PC-3 (cell line): ENCODE results near the gene SLC2A9. TPM values are rescaled to one million over a fixed set of nuclear protein-coding genes. Genes with fewer than 3 reads are reported as not detected.

Source experiments
- ATAC-seq: fragments of 200-7000 bp; cut with Tn5 transposase; 2 replicates; pipeline ENCODE4 v1.9.1; 2020; ENCODE audit warnings: mild to moderate bottlenecking, moderate library complexity
- BruUV-seq: library from RNA; stranded (reverse); fragments of 400-500 nt; replicated peaks from 2 replicates; lab custom pipeline; 2021; lab: Mats Ljungman, UMichigan
- CTCF ChIA-PET: fragments of 300-600 bp; sonication (Branson Sonifier 250); formaldehyde crosslinking; loops from one replicate; lab custom pipeline; 2022; ENCODE audit warnings: antibody characterized with exemption; lab: Charles Lee
- POLR2A ChIA-PET: fragments of 300-600 bp; sonication (Branson Sonifier 250); formaldehyde crosslinking; loops from one replicate; lab custom pipeline; 2022; ENCODE audit warnings: antibody characterized with exemption; ENCODE audit not compliant: unreplicated experiment; lab: Charles Lee
- DNase-seq: peaks from one replicate; pipeline ENCODE4 v3.0.0-alpha.2; 2015
- H2AFZ ChIP-seq: fragments of 300-600 bp; sonication (generic); 2 replicates; pipeline ENCODE4 v1.6.0; 2016; ENCODE audit warnings: antibody characterized with exemption, low read length
- H3F3A ChIP-seq: fragments of 300-600 bp; sonication (generic); one replicate; pipeline ENCODE4 v1.6.0; 2017; ENCODE audit warnings: antibody characterized with exemption, low read length, control low read depth, mild to moderate bottlenecking; ENCODE audit not compliant: unreplicated experiment
- H3K27ac ChIP-seq: fragments of 300-600 bp; sonication (generic); 2 replicates; pipeline ENCODE4 v1.5.1; 2016; ENCODE audit warnings: mild to moderate bottlenecking, low read length
- H3K27me3 ChIP-seq: fragments of 300-600 bp; sonication (generic); 2 replicates; pipeline ENCODE4 v1.6.1; 2016; ENCODE audit warnings: low read length, mixed read lengths
- H3K36me3 ChIP-seq: fragments of 300-600 bp; sonication (generic); 2 replicates; pipeline ENCODE4 v1.6.1; 2016; ENCODE audit warnings: low read depth, mixed run types, low read length, mixed read lengths
- H3K4me1 ChIP-seq: fragments of 300-600 bp; sonication (generic); 2 replicates; pipeline ENCODE4 v1.5.1; 2016; ENCODE audit warnings: low read length; ENCODE audit not compliant: insufficient read depth
- H3K4me2 ChIP-seq: fragments of 300-600 bp; sonication (generic); 2 replicates; pipeline ENCODE4 v1.6.0; 2016; ENCODE audit warnings: low read length
- H3K4me3 ChIP-seq: fragments of 300-600 bp; sonication (generic); 2 replicates; pipeline ENCODE4 v1.5.1; 2016; ENCODE audit warnings: mild to moderate bottlenecking, low read length, mixed read lengths
- H3K79me2 ChIP-seq: fragments of 300-600 bp; sonication (generic); 2 replicates; pipeline ENCODE4 v1.6.1; 2017; ENCODE audit warnings: low read length, mixed read lengths
- H3K9ac ChIP-seq: fragments of 300-600 bp; sonication (generic); 2 replicates; pipeline ENCODE4 v1.6.0; 2016; ENCODE audit warnings: mild to moderate bottlenecking, low read length
- H3K9me2 ChIP-seq: fragments of 300-600 bp; sonication (generic); replicated peaks from 2 replicates; pipeline ENCODE4 v1.6.1; 2016; ENCODE audit warnings: mixed run types, low read length, mixed read lengths
- H3K9me3 ChIP-seq: fragments of 300-600 bp; sonication (generic); 2 replicates; pipeline ENCODE4 v1.6.1; 2016; ENCODE audit warnings: low read length, mixed read lengths
- H4K20me1 ChIP-seq: fragments of 300-600 bp; sonication (generic); 2 replicates; pipeline ENCODE4 v1.6.1; 2016; ENCODE audit warnings: low read length, mixed read lengths
- EZH2 ChIP-seq: fragments of 300-600 bp; sonication (generic); IDR thresholded peaks from one replicate; pipeline ENCODE4 v1.6.1; 2017; ENCODE audit warnings: antibody characterized with exemption, mild to moderate bottlenecking, low read length; ENCODE audit not compliant: unreplicated experiment
- EZH2phosphoT487 ChIP-seq: fragments of 300-600 bp; sonication (generic); IDR thresholded peaks from 2 replicates; pipeline ENCODE4 v1.6.1; 2018; ENCODE audit warnings: mild to moderate bottlenecking, antibody characterized with exemption, low read length, borderline replicate concordance
- intact Hi-C: fragments of 100-400 bp; cut with micrococcal nuclease; formaldehyde crosslinking; loops from 2 replicates; pipeline ENCODE4 v1.9.0; 2023
- total RNA-seq: library from RNA; depleted of rRNA; stranded (reverse); fragments of >200 nt; gene quantifications from 2 replicates; pipeline ENCODE4 v1.2.3, GENCODE V29; 2014
- TF ChIP-seq, protein P1 (sequence below): fragments of 300-600 bp; sonication (generic); conservative IDR thresholded peaks from 2 replicates; pipeline ENCODE4 v1.5.1; 2017; ENCODE audit warnings: antibody characterized with exemption, low read depth, mild to moderate bottlenecking, low read length

The SLC2A9 gene
- total RNA-seq, 1 experiment from 2014 or later = 0.11 TPM

DNA sequence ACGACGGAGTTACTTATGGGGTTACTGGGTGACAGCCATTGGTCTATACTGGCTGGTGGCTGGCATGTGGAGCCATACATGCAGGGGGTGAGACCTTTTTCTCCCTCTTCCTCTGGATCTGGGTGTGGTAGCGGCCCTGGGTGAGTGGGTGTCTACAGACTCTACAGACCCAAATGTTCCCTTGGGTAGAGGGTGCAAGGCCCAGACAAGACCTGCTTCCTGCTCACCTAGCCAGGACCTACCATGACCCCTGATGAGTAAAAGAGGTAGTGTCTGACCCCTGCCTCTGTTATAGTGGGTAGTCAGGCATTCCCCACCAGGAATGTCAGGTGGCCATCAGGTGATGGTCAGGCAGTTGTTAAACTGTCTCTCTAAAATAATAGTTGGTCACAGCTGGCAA is 66.8 kb downstream of the SLC2A9 start:
- CTCF ChIA-PET = no interaction called here
- POLR2A ChIA-PET = no interaction called here
- H3K4me3 ChIP-seq = no peak overlapping the region
- H3K36me3 ChIP-seq = no peaks in the 10 kb centered on the region
- no peak for ATAC-seq
- no peaks in the 10 kb centered on the region for H3K9me2 ChIP-seq
- H3K79me2 ChIP-seq = no peaks in the 10 kb centered on the region
- BruUV-seq = no TSS peak
- no peaks in the 10 kb centered on the region for H3K4me1 ChIP-seq
- H2AFZ ChIP-seq = no peak overlapping the region
- intact Hi-C loops = no loop called here
- no peaks in the 10 kb centered on the region for H4K20me1 ChIP-seq
- no peak for TF ChIP-seq EZH2
- no peak for TF ChIP-seq EZH2phosphoT487
- TF ChIP-seq, protein P1, sequence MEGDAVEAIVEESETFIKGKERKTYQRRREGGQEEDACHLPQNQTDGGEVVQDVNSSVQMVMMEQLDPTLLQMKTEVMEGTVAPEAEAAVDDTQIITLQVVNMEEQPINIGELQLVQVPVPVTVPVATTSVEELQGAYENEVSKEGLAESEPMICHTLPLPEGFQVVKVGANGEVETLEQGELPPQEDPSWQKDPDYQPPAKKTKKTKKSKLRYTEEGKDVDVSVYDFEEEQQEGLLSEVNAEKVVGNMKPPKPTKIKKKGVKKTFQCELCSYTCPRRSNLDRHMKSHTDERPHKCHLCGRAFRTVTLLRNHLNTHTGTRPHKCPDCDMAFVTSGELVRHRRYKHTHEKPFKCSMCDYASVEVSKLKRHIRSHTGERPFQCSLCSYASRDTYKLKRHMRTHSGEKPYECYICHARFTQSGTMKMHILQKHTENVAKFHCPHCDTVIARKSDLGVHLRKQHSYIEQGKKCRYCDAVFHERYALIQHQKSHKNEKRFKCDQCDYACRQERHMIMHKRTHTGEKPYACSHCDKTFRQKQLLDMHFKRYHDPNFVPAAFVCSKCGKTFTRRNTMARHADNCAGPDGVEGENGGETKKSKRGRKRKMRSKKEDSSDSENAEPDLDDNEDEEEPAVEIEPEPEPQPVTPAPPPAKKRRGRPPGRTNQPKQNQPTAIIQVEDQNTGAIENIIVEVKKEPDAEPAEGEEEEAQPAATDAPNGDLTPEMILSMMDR = no peak
- H3K27ac ChIP-seq = no peak overlapping the region
- H3F3A ChIP-seq = no peaks in the 10 kb centered on the region
- no peak overlapping the region for H3K9ac ChIP-seq
- no peaks in the 10 kb centered on the region for H3K27me3 ChIP-seq
- no peaks in the 10 kb centered on the region for H3K9me3 ChIP-seq
- no peak overlapping the region for H3K4me2 ChIP-seq
- DNase-seq = no peak

DNA sequence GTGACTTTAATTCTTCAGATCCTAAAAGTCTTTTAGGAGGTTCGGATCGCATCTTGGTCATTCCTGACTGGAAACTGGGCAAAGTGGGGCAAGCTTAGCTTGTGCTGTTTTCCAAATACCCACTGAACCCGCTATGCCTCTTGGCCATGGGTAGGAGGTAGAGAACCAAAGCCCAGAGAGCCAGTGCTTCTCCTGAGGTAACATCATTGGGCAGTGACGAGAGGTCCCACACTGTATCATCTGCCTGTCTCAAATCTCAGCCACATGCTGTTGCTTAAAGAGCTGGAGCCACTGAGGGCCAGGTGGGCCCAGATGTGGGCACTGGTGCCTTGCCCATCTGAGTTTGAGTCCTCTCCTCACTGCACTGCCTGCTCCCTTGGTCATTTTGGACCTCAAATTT is 68.2 kb downstream of the SLC2A9 start:
- no peaks in the 10 kb centered on the region for H3K36me3 ChIP-seq
- no peak overlapping the region for H3K4me2 ChIP-seq
- H3K9me2 ChIP-seq = no peaks in the 10 kb centered on the region
- ChIA-PET POLR2A (no interaction called here), CTCF (no interaction called here)
- TF ChIP-seq, protein P1 = no peak
- no peak for TF ChIP-seq EZH2
- TF ChIP-seq EZH2phosphoT487 = no peak
- no peak overlapping the region for H3K4me3 ChIP-seq
- H3K79me2 ChIP-seq = no peaks in the 10 kb centered on the region
- intact Hi-C loops = no loop called here
- no peaks in the 10 kb centered on the region for H3K4me1 ChIP-seq
- H4K20me1 ChIP-seq = no peaks in the 10 kb centered on the region
- H3K9ac ChIP-seq = no peak overlapping the region
- no peaks in the 10 kb centered on the region for H3F3A ChIP-seq
- no peaks in the 10 kb centered on the region for H3K27me3 ChIP-seq
- no TSS peak for BruUV-seq
- no peak overlapping the region for H2AFZ ChIP-seq
- ATAC-seq (no peak), DNase-seq (no peak)
- no peak overlapping the region for H3K27ac ChIP-seq
- no peaks in the 10 kb centered on the region for H3K9me3 ChIP-seq

DNA sequence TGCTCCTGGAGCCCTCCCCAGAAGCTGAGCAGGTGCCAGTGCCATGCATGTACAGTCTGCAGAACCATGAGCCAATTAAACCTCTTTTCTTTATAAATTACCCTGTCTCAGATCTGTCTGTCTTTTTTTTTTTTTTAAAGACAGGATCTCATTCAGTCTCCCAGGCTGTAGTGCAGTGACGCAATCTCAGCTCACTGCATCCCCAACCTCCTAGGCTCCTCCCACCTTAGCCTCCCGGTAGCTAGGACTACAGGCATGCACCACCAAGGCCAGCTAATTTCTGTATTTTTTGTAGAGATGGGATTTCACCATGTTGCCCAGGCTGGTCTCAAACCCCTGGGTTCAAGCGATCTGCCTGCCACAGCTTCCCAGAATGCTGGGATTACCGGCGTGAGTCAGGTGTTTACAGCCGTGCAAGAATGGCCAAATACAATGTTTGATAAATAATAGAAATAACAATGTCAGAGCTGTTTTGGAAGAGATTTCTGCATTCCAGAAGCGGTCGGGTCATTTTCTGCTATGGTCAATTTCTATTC is 68.8 kb downstream of the SLC2A9 start:
- Histone ChIP-seq H3K9me3 (no peaks in the 10 kb centered on the region), H4K20me1 (no peaks in the 10 kb centered on the region), H3F3A (no peaks in the 10 kb centered on the region), H3K27me3 (no peaks in the 10 kb centered on the region), H3K79me2 (no peaks in the 10 kb centered on the region), H3K27ac (no peak overlapping the region), H3K36me3 (no peaks in the 10 kb centered on the region), H3K9me2 (no peaks in the 10 kb centered on the region), H3K9ac (no peak overlapping the region), H3K4me3 (no peak overlapping the region), H3K4me2 (no peak overlapping the region), H2AFZ (no peak overlapping the region), H3K4me1 (no peaks in the 10 kb centered on the region)
- DNase-seq = no peak
- BruUV-seq = no TSS peak
- intact Hi-C loops = no loop called here
- POLR2A ChIA-PET = no interaction called here
- CTCF ChIA-PET = no interaction called here
- no peak for TF ChIP-seq EZH2phosphoT487
- TF ChIP-seq, protein P1 = no peak
- no peak for TF ChIP-seq EZH2
- ATAC-seq = no peak
